ENCODE measurements around the gene POU4F3. TPM values are rescaled to one million over a fixed set of nuclear protein-coding genes. Genes with fewer than 3 reads are reported as not detected.
"Not testable (repeated sequence)": the region's sequence is repeated elsewhere in the genome, so short reads cannot be mapped to it uniquely, and the experiment has no call there.

POU4F3 gene
- 0.16 TPM in 1 of 2 replicates, not detected in the other for total RNA-seq (2014; rRNA removed; shearing (Covaris generic))

DNA sequence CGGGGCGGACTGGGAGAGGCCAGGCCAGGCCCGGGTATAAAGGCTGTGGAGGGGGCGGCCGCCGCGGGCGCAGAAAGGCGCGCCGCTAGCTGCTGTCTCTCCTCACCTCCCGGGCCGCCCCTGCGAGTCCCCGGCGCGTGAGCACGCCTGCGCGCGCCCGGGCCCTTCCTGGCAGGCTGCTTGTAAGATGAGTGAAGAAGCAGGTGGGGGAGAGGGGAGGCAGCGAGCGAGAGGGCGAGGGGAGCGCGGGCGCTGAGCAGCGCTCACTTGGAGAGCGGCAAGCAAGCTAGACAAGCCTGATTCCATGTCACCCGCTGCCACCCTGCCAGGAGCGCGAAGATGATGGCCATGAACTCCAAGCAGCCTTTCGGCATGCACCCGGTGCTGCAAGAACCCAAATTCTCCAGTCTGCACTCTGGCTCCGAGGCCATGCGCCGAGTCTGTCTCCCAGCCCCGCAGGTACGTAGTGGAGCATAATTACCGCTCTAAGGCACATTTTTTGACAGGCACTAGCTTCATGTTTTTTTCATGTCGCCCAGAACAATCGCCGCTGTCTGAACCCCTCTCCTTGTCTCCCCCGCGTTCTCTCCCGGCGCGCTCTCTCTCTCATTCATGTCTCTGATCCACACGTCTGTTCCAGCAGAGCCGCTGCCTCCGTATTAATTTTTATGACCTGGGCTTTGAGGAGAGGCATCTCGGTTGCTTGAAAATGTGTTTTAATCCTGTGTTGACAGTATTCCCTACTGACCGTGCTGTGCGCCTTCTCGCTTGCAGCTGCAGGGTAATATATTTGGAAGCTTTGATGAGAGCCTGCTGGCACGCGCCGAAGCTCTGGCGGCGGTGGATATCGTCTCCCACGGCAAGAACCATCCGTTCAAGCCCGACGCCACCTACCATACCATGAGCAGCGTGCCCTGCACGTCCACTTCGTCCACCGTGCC lies at the start of gene POU4F3:
TSS of gene POU4F3 (plus strand) at position 66 of the 941 bp plus-strand sequence. CDS start at position 340, 274 bp downstream.
- DNase-seq (ENCODE audit: low spot score): no peak

- DNase-seq (ENCODE audit: low spot score): no peak
Measured at GRCh38 chr5:146290318-146290717, 48.3 kb upstream of the POU4F3 start.

DNA sequence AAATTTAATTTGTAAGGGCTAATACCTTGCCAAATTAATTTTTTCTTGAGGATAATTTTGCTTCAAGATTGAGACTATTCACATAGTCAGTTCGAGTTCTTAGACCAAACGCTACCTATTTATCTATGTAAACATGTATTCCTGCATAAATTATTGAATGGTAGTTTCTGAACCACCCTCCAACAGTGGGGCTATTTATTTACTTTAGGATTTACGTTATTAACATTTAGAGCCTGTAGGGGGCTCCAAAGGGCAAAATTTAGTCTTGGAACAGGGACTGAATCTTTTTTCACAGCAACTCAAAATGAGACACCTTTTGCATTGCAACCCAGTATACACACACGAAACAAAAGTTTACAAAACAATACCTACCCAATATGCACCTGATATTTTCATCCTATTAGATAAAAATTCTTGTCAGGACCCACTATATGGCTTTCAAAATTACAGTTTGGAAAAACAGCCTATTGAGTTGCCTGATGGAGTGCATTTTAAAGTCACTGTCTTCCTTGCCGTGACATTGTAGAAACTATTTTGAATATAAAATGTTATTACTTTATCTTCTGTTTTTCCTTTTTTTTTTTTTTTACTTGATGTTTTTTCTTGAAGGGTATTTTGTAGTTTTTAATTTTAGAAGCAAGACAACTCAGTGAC lies 47.1 kb upstream of the POU4F3 start:
- DNase-seq (ENCODE audit: low spot score): peak; percentile 66

DNA sequence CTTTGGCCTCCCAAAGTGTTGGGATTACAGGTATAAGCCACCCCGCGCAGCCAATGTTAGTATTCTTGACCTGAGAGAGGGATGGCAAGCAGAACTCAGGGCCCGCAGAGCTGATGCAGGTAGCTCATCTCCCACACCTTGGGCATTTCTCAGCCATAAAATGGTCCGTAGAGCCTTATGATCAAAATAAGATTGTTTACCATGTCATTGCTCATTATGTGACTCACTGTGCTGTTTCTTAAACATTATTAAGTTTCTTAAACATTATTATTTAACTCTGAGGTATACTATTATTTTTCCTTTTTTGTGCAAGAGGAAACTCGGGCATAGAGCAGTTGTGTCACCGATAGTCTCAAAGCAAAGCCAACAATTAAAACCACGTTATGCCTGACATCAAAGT lies 42.4 kb upstream of the POU4F3 start:
- no peak for DNase-seq (ENCODE audit: low spot score)

GRCh38 chr5:146298920-146299319 lies 39.7 kb upstream of the POU4F3 start:
- DNase-seq (ENCODE audit: low spot score): not testable (repeated sequence)

GRCh38 chr5:146301626-146302025 lies 37.0 kb upstream of the POU4F3 start:
- DNase-seq (ENCODE audit: low spot score): no peak

GRCh38 chr5:146302406-146302805 lies 36.2 kb upstream of the POU4F3 start:
- no peak for DNase-seq (ENCODE audit: low spot score)

DNA sequence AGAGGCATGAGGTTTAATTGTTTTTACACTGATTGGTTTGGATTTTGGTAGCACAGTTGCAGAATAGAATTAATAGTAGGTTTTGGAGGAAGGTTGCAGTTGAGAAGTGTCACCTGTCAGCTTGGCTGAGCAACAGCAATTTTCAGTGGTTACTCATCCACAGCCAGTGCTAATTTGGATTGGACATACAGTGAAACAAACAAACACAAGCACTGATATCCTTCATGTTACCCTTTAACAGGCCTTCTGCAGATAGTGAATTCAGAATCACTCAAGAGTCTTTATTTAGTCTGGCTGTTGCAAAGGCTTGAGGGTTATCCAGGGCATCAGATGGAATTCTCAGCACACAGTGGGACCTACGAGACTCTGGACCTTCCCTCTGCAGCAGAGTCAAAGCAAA lies 31.8 kb upstream of the POU4F3 start:
- DNase-seq (ENCODE audit: low spot score): no peak

GRCh38 chr5:146307796-146308195 lies 30.8 kb upstream of the POU4F3 start:
- no peak for DNase-seq (ENCODE audit: low spot score)

DNA sequence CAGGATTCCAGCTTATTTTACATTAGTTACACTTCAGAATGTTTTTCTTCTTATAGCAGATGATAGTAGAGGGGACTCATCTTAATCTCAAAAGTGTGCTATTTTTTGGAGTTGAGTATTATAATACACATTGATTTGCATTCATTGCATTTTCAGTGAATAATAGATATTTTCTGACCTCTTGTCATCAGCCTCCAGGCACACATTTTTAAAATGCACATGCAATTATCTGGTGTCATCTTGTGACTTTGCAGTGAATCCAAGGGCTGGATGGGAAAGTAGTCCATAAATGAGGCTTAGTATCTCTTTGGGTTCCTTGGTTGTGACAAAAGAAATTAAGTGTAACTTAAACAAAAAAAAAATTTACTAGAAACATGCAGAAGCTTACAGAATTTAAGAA lies 28.1 kb upstream of the POU4F3 start:
- no peak for DNase-seq (ENCODE audit: low spot score)

DNA sequence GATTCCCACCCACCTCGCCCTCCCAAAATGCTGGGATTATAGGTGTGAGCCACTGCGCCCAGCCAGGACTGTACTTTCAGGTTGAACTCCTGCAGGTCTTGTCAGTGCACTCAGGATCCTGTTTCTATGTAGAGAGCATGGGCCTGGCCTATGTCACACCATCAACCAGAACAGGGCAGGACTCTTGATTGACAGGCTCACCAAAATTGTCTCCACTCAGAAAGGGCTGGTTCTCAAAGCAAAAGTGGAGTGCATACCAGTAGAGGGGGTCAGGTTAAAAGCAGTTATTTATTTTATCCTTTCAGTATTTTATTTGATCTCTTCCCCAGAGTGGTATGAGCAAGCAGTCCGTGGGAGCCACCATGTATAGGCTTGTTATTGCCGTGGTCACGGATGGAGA lies 27.4 kb upstream of the POU4F3 start:
- no peak for DNase-seq (ENCODE audit: low spot score)

GRCh38 chr5:146313027-146313426 lies 25.6 kb upstream of the POU4F3 start:
- no peak for DNase-seq (ENCODE audit: low spot score)

DNA sequence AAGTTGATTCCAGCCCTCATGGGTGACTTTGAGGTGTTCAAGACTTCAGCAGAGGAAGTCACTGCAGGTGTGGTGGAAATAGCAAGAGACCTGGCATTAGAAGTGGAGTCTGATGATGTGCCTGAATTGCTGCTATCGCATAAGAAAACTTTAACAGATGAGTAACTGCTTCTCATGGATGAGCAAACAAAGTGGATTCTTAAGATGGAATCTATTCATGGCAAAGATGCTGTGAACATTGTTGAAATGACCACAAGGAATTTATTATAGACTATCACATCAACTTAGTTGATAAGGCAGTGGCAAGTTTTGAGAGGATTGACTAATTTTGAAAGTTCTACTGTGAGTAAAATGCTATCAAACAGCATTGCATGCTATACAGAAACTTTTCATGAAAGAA lies 17.1 kb upstream of the POU4F3 start:
- DNase-seq (ENCODE audit: low spot score): no peak

GRCh38 chr5:146327257-146327870 lies 11.3 kb upstream of the POU4F3 start:
- DNase-seq (ENCODE audit: low spot score): no peak

- no peak for DNase-seq (ENCODE audit: low spot score)
Measured at GRCh38 chr5:146327989-146328388, 10.7 kb upstream of the POU4F3 start.

DNA sequence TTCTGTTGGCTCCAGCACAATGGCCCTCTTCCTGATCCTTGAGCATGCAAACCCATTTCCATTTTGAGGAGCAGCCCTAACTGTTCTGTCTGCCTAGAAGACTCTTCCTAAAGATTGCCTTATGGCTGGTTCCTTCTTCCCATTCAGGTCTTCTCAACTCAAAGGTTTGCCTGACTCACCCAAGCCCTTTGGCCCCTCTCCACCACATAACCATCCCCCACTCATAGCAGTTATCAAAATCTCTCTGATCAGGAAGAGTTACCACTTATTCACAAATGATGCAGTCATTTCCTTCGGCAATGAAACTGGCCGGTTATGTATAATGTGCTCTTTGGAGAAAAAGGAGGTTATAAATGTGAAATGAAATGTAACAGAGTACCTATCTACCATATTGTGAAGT lies 8.9 kb upstream of the POU4F3 start:
- DNase-seq (ENCODE audit: low spot score): no peak

GRCh38 chr5:146331423-146331822 lies 7.2 kb upstream of the POU4F3 start:
- no peak for DNase-seq (ENCODE audit: low spot score)

DNA sequence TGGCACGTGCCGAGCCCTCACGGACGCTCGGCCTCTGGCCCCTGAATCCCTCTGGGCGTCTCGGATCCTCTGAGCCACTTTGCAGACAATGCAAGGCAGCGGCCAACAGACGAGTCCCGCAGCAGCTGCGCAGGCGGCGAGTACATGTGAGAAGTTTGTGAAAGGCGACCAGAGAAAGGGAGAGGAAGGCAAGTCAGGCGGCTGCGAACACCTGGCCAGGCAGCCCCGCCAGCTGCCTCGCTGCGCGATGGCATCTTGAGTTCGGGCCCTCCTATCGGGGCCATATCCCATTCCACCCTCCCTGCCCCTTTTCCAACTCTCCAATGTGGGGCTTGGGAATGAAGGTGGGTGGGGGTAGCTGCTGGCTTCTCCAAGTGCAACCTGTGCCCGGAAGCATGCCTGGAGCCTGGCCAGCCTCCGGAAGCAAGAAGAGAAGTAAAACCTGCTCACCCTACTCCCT lies 4.5 kb upstream of the POU4F3 start:
- DNase-seq (ENCODE audit: low spot score): no peak

DNA sequence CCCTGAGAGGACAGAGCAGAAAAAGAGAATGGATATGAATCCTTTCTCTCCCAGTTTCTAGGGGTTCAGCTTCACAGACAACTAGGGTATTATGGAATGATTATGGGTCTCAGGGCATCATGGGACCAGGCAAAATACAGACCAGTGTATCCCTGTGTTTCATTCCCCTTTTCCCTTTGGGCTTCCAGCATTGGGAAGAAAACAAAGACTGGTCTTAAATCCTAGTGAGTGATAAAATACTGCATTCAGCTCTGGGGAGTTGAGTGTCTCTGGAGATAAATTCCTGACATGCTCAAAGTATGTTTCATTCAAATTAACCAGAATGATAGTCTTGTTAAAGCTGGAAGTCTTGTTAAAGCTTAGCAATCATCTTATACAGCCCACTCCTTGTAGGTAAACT lies 2.4 kb upstream of the POU4F3 start:
- DNase-seq (ENCODE audit: low spot score): no peak

DNA sequence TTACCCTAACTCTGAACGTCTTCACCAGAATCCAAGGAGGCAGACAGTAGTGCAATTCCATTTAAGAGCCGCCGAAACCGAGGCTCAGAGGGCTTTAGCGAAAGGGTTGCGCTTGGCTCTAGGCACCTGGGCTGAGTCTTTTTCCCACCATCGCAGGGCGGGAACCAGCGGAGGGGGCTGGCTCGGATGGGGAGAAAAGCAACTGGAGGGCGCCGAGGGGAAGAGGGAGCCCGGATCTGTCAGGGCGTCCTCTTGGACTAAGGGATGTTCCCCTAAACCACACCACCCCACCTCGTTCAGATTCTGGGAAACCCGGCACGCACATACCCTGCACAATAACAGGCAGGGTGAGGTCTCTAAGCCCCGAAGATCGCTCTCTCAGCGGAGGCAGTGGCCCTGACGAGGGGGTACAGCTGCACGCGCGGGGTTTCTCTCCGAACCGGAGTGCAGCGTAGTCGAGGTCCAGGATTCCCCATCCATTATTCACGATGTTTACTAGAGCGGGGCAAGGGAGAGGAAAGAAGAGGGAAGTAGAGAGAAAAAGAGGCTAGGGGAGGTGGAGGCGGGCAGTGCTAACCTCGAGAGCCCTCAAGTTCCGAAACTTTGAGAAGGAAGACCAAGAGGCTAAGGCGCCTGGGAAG lies 1.3 kb upstream of the POU4F3 start:
- no peak for DNase-seq (ENCODE audit: low spot score)

DNA sequence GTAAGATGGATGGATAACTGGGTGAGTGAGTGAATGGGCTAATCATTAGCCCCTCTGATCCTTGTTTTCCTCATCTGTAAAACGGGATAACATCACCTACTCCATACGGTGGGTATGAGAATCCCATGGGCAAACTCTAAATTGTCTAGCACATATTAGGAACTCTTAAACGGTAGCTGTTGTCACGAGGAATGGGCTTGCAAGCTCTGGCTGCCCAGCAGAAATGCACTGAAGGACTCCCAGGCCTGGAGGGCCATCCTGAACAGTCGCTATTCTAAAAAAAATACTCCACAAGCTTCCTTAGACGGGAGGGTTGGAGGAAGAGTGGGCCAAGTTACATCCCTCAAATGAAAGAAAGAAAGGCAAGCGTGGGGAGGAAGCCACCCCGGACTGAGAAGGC lies 711 bp upstream of the POU4F3 start:
- no peak for DNase-seq (ENCODE audit: low spot score)

Data from HT-29 (cell line).